Measurements from ENCODE around the gene RBP3. TPM values are rescaled to one million over a fixed set of nuclear protein-coding genes. Genes with fewer than 3 reads are reported as not detected.

RBP3 gene
- total and polyA plus RNA-seq, 4 donors = not detected

- no peak for DNase-seq (ENCODE audit: low spot score)
- Histone ChIP-seq H3K36me3 (ENCODE audit: control insufficient read depth in 4 of 4, insufficient read depth in 3 of 4, low read depth in 1 of 4, low read length in 3 of 4) (no peaks in the 10 kb centered on the region), H3K4me1 (ENCODE audit: control insufficient read depth in 4 of 4, insufficient read depth in 4 of 4, low read length in 3 of 4) (no peaks in the 10 kb centered on the region), H3K27ac (ENCODE audit: low read depth in 1 of 2, low read length in 2 of 2) (no peak overlapping the region), H3K9me3 (ENCODE audit: control insufficient read depth in 4 of 4, low read length in 3 of 4) (no peaks in the 10 kb centered on the region), H3K4me3 (ENCODE audit: low read depth in 1 of 3, low read length in 3 of 3) (no peak overlapping the region), H3K9ac (ENCODE audit: low read depth in 1 of 2, low read length in 2 of 2) (no peak overlapping the region), H3K27me3 (ENCODE audit: control insufficient read depth in 4 of 4, insufficient read depth in 4 of 4, low read length in 3 of 4) (no peaks in the 10 kb centered on the region)
- WGBS = 50% methylated on average over 10 of the region's 10 CpGs
- TF ChIP-seq RAD21 (IDR thresholded peaks at IDR 0.05) = no peak
- TF ChIP-seq JUND (IDR thresholded peaks at IDR 0.05) = no peak
- no peak for TF ChIP-seq GABPA (IDR thresholded peaks at IDR 0.05 in 1 of 2, conservative IDR thresholded peaks at IDR 0.05 in 1 of 2)
- no peak for TF ChIP-seq SP1 (IDR thresholded peaks at IDR 0.05)
- no peak for TF ChIP-seq HNF4G (IDR thresholded peaks at IDR 0.05)
Observed at GRCh38 chr10:47311193-47311931, 36.8 kb upstream of the RBP3 start.

- Histone ChIP-seq H3K9me3 (ENCODE audit: control insufficient read depth in 4 of 4, low read length in 3 of 4) (no peaks in the 10 kb centered on the region), H3K4me1 (ENCODE audit: control insufficient read depth in 4 of 4, insufficient read depth in 4 of 4, low read length in 3 of 4) (no peaks in the 10 kb centered on the region), H3K27me3 (ENCODE audit: control insufficient read depth in 4 of 4, insufficient read depth in 4 of 4, low read length in 3 of 4) (no peaks in the 10 kb centered on the region), H3K9ac (ENCODE audit: low read depth in 1 of 2, low read length in 2 of 2) (no peak overlapping the region), H3K4me3 (ENCODE audit: low read depth in 1 of 3, low read length in 3 of 3) (no peak overlapping the region), H3K36me3 (ENCODE audit: control insufficient read depth in 4 of 4, insufficient read depth in 3 of 4, low read depth in 1 of 4, low read length in 3 of 4) (no peaks in the 10 kb centered on the region), H3K27ac (ENCODE audit: low read depth in 1 of 2, low read length in 2 of 2) (no peak overlapping the region)
- DNase-seq (ENCODE audit: low spot score) = peak; percentile 72
- 21% methylated on average over 20 of the region's 20 CpGs for WGBS
- TF ChIP-seq RXRA (IDR thresholded peaks at IDR 0.05) (no peak), CTCF (IDR thresholded peaks at IDR 0.05; ENCODE audit: low read depth, low read length, missing input control) (peak; percentile 77), RAD21 (IDR thresholded peaks at IDR 0.05) (peak; percentile 89 to 97)
Observed at GRCh38 chr10:47311932-47312662, 36.1 kb upstream of the RBP3 start.

GRCh38 chr10:47312663-47312995 lies 35.5 kb upstream of the RBP3 start:
- H3K36me3 ChIP-seq (ENCODE audit: control insufficient read depth in 4 of 4, insufficient read depth in 3 of 4, low read depth in 1 of 4, low read length in 3 of 4) = no peaks in the 10 kb centered on the region
- H3K9me3 ChIP-seq (ENCODE audit: control insufficient read depth in 4 of 4, low read length in 3 of 4) = no peaks in the 10 kb centered on the region
- H3K4me1 ChIP-seq (ENCODE audit: control insufficient read depth in 4 of 4, insufficient read depth in 4 of 4, low read length in 3 of 4) = no peaks in the 10 kb centered on the region
- 75% methylated on average over 7 of the region's 7 CpGs for WGBS
- DNase-seq (ENCODE audit: low spot score) = no peak
- TF ChIP-seq MAX (IDR thresholded peaks at IDR 0.05) = no peak
- no peak overlapping the region for H3K9ac ChIP-seq (ENCODE audit: low read depth in 1 of 2, low read length in 2 of 2)
- no peak overlapping the region for H3K27ac ChIP-seq (ENCODE audit: low read depth in 1 of 2, low read length in 2 of 2)
- H3K4me3 ChIP-seq (ENCODE audit: low read depth in 1 of 3, low read length in 3 of 3) = no peak overlapping the region
- H3K27me3 ChIP-seq (ENCODE audit: control insufficient read depth in 4 of 4, insufficient read depth in 4 of 4, low read length in 3 of 4) = no peaks in the 10 kb centered on the region

- Histone ChIP-seq H3K4me3 (ENCODE audit: low read depth in 1 of 3, low read length in 3 of 3) (no peak overlapping the region), H3K4me1 (ENCODE audit: control insufficient read depth in 4 of 4, insufficient read depth in 4 of 4, low read length in 3 of 4) (no peaks in the 10 kb centered on the region), H3K27ac (ENCODE audit: low read depth in 1 of 2, low read length in 2 of 2) (no peak overlapping the region), H3K9me3 (ENCODE audit: control insufficient read depth in 4 of 4, low read length in 3 of 4) (no peaks in the 10 kb centered on the region), H3K36me3 (ENCODE audit: control insufficient read depth in 4 of 4, insufficient read depth in 3 of 4, low read depth in 1 of 4, low read length in 3 of 4) (no peaks in the 10 kb centered on the region), H3K27me3 (ENCODE audit: control insufficient read depth in 4 of 4, insufficient read depth in 4 of 4, low read length in 3 of 4) (no peaks in the 10 kb centered on the region), H3K9ac (ENCODE audit: low read depth in 1 of 2, low read length in 2 of 2) (no peak overlapping the region)
- whole genome bisulfite sequencing = 81% methylated on average over 9 of the region's 9 CpGs
- TF ChIP-seq FOXA1 (IDR thresholded peaks at IDR 0.05) = no peak
- TF ChIP-seq NR2F2 (IDR thresholded peaks at IDR 0.05) = no peak
- TF ChIP-seq RXRA (IDR thresholded peaks at IDR 0.05) = no peak
- no peak for TF ChIP-seq SP1 (IDR thresholded peaks at IDR 0.05)
- TF ChIP-seq HNF4A (conservative IDR thresholded peaks at IDR 0.05) = no peak
- no peak for TF ChIP-seq TAF1 (conservative IDR thresholded peaks at IDR 0.05)
- no peak for TF ChIP-seq HNF4G (IDR thresholded peaks at IDR 0.05)
- TF ChIP-seq EGR1 (IDR thresholded peaks at IDR 0.05; ENCODE audit: low read depth in 2 of 2) = no peak
- TF ChIP-seq ATF3 (IDR thresholded peaks at IDR 0.05) = no peak
- DNase-seq (ENCODE audit: low spot score) = no peak
Observed at GRCh38 chr10:47314416-47314970, 33.7 kb upstream of the RBP3 start.
